Activated CD8-positive, alpha-beta T cell treated with anti-CD3 and anti-CD28 coated beads for 36 hours (primary cell): ENCODE measurements around the gene GFRA4. TPM values are rescaled to one million over a fixed set of nuclear protein-coding genes. Genes with fewer than 3 reads are reported as not detected.
A peak's percentile ranks its signal among the peaks of the same experiment; 100 is the strongest.

Experiments used
- ATAC-seq: fragments of 200-7000 bp; cut with Tn5 transposase; one replicate; pipeline ENCODE4 v1.10.0; 2021; ENCODE audit warnings: mild to moderate bottlenecking, moderate library complexity
- CTCF ChIA-PET: fragments of 350-600 bp; sonication (Branson Sonifier 250); formaldehyde crosslinking; loops from one replicate; lab custom pipeline; 2021; ENCODE audit warnings: antibody characterized with exemption; lab: Charles Lee
- POLR2A ChIA-PET: fragments of 350-600 bp; sonication (Branson Sonifier 250); formaldehyde crosslinking; loops from one replicate; lab custom pipeline; 2021; ENCODE audit warnings: antibody characterized with exemption; lab: Charles Lee
- DNase-seq: peaks from one replicate; pipeline ENCODE4 v3.0.0-alpha.2; 2020
- H3K27ac Mint-ChIP-seq: one replicate; pipeline ENCODE4 v1.8.0; 2021; ENCODE audit warnings: mild to moderate bottlenecking, mixed read lengths
- H3K27me3 Mint-ChIP-seq: one replicate; pipeline ENCODE4 v1.8.0; 2021; ENCODE audit warnings: mixed read lengths
- H3K36me3 Mint-ChIP-seq: one replicate; pipeline ENCODE4 v1.8.0; 2021; ENCODE audit warnings: low read depth, mixed read lengths
- H3K4me1 Mint-ChIP-seq: one replicate; pipeline ENCODE4 v1.8.0; 2021; ENCODE audit warnings: low read depth, mixed read lengths
- H3K4me3 Mint-ChIP-seq: one replicate; pipeline ENCODE4 v1.8.0; 2021; ENCODE audit warnings: mild to moderate bottlenecking, moderate library complexity, mixed read lengths
- H3K9me3 Mint-ChIP-seq: one replicate; pipeline ENCODE4 v1.8.0; 2021; ENCODE audit warnings: mixed read lengths
- CTCF ChIP-seq: fragments of 200-600 bp; IDR thresholded peaks from one replicate; pipeline ENCODE4 v1.8.0; 2022; ENCODE audit warnings: antibody characterized with exemption, mild to moderate bottlenecking
- intact Hi-C: fragments of 100-400 bp; cut with micrococcal nuclease; formaldehyde crosslinking; loops from one replicate; pipeline ENCODE4 v1.10.0; 2022
- total RNA-seq, 2 experiments: library from RNA; stranded (reverse); gene quantifications; one replicate each; pipeline ENCODE4 v1.2.3, GENCODE V29; 2021

The GFRA4 gene
- total RNA-seq, 2 experiments from 2014 or later: not detected

- POLR2A ChIA-PET: interaction anchor here (0.7 to 0.9 kb wide), 2 partner anchors 11 to 205 kb away, joined by 3 read pairs; no protein-coding TSS in a partner anchor
- H3K4me1 Mint-ChIP-seq: peaks cover 23% of the 10 kb centered on the region
- ATAC-seq (no peak), DNase-seq (no peak)
- CTCF ChIA-PET: interaction anchor here (1.0 to 1.4 kb wide), 2 partner anchors 39 to 50 kb away, joined by 3 read pairs; no protein-coding TSS in a partner anchor
- intact Hi-C loops: no loop called here
- no peak overlapping the region for H3K4me3 Mint-ChIP-seq
- no peaks in the 10 kb centered on the region for H3K9me3 Mint-ChIP-seq
- no peak for TF ChIP-seq CTCF
- no peaks in the 10 kb centered on the region for H3K36me3 Mint-ChIP-seq
- peaks cover 40% of the 10 kb centered on the region for H3K27me3 Mint-ChIP-seq
- no peak overlapping the region for H3K27ac Mint-ChIP-seq
Observed at GRCh38 chr20:3661060-3661813, 2.0 kb downstream of the GFRA4 start.

DNA sequence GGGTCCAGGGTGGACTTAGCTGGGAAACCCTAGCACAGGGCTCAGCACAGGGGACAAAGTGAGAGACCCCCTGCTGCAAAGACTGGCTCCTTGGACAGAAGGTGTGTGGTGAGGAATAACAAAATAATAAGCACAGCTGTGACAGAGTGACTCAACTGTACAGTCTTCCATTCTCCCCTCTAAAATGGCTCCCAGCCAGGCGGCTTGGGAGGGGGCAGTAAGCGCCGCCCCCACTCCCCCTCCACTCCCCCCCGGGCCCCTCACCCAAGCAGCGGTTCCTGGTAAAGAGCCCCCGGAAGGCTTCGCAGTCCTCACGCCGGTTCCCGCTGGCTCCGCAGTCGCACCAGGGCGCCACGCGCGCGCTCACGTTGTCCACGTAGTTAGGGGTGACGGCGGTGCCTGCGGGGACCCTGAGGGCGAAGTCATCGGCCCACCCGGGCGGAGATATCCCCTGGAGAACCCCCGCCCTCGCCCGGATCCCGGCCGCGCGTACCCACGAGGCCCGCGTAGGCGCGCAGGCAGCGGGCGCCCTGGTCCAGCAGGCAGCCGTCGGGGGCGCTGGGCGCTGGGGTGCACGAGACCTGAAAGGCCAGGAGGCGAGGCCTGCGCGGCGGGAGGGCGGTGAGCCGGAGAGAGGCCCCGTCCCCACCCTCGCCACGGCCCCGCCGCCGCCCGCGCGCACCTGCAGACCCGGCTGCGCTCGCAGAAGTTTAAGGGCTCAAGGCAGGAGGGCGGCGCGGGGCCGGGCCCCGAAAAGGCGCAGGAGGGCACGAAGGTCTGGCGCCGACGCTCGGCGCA lies 2.7 kb downstream of the GFRA4 start:
- H3K9me3 Mint-ChIP-seq: no peaks in the 10 kb centered on the region
- intact Hi-C loops: no loop called here
- peaks cover 15% of the 10 kb centered on the region for H3K4me1 Mint-ChIP-seq
- ATAC-seq (no peak), DNase-seq (no peak)
- no peak overlapping the region for H3K4me3 Mint-ChIP-seq
- ChIA-PET POLR2A (no interaction called here), CTCF (interaction anchor here (0.8 to 1.4 kb wide), 2 partner anchors 50 to 194 kb away, joined by 3 read pairs; no protein-coding TSS in a partner anchor)
- no peak for TF ChIP-seq CTCF
- peaks cover 40% of the 10 kb centered on the region for H3K27me3 Mint-ChIP-seq
- H3K27ac Mint-ChIP-seq: no peak overlapping the region
- no peaks in the 10 kb centered on the region for H3K36me3 Mint-ChIP-seq

GRCh38 chr20:3659492-3660261 lies 3.5 kb downstream of the GFRA4 start:
- no peak for ATAC-seq
- H3K27ac Mint-ChIP-seq: no peak overlapping the region
- peaks cover 8% of the 10 kb centered on the region for H3K4me1 Mint-ChIP-seq
- H3K4me3 Mint-ChIP-seq: no peak overlapping the region
- H3K36me3 Mint-ChIP-seq: no peaks in the 10 kb centered on the region
- intact Hi-C loops: no loop called here
- TF ChIP-seq CTCF: no peak
- no peak for DNase-seq
- no peaks in the 10 kb centered on the region for H3K9me3 Mint-ChIP-seq
- ChIA-PET CTCF (interaction anchor here (0.8 to 1.5 kb wide), 3 partner anchors 9 to 195 kb away, joined by 3 to 5 read pairs (median 3); no protein-coding TSS in a partner anchor), POLR2A (no interaction called here)
- peaks cover 40% of the 10 kb centered on the region for H3K27me3 Mint-ChIP-seq

GRCh38 chr20:3658716-3659491 lies 4.3 kb downstream of the GFRA4 start:
- TF ChIP-seq CTCF: no peak
- no peak overlapping the region for H3K4me3 Mint-ChIP-seq
- ATAC-seq (peak; percentile 85), DNase-seq (peak; percentile 64)
- peaks cover 6% of the 10 kb centered on the region for H3K4me1 Mint-ChIP-seq
- H3K27ac Mint-ChIP-seq: no peak overlapping the region
- H3K27me3 Mint-ChIP-seq: peaks cover 38% of the 10 kb centered on the region
- CTCF ChIA-PET: interaction anchor here (1.1 to 1.5 kb wide), 3 partner anchors 9 to 52 kb away, joined by 3 to 5 read pairs (median 4); no protein-coding TSS in a partner anchor
- H3K36me3 Mint-ChIP-seq: no peaks in the 10 kb centered on the region
- no peaks in the 10 kb centered on the region for H3K9me3 Mint-ChIP-seq
- POLR2A ChIA-PET: no interaction called here
- intact Hi-C loops: no loop called here
